HepG2 (cell line): ENCODE results near the gene CADPS2. TPM values are rescaled to one million over a fixed set of nuclear protein-coding genes. Genes with fewer than 3 reads are reported as not detected.

Source experiments
- SMAD3 ChIP-seq: sonication (generic); formaldehyde crosslinking; IDR thresholded peaks from 2 replicates; pipeline ENCODE4 v1.4.0; 2020; ENCODE audit warnings: missing genetic modification reagents
- polyA plus RNA-seq, 8 experiments: library from polyadenylated mRNA; depleted of rRNA in 3 of 8; stranded (reverse) in 7 of 8; unstranded in 1 of 8; fragments of >200 nt; fragmentation: Illumina TruSeq in 4 of 8; extraction: Trizol in 4 of 8; gene quantifications; 2 replicates each; pipeline versions ENCODE4 v1.2.1 to v1.2.3, GENCODE V29; 2011 to 2016; ENCODE audit warnings: low read depth in 4 of 8, missing spikeins in 1 of 8, mixed read lengths in 1 of 8; ENCODE audit not compliant: insufficient read depth in 1 of 8
- total RNA-seq, 5 experiments: library from RNA; depleted of rRNA; stranded (reverse); fragments of >200 nt; fragmentation: Illumina TruSeq; extraction: Trizol; gene quantifications; 2 replicates each; pipeline ENCODE4 v1.2.3, GENCODE V29; 2016; ENCODE audit warnings: low read depth in 1 of 5
- TF ChIP-seq, protein P1 (sequence below): sonication (generic); formaldehyde crosslinking; IDR thresholded peaks from 2 replicates; pipeline ENCODE4 v1.4.0; 2020; ENCODE audit warnings: missing genetic modification reagents
- TF ChIP-seq, protein P2 (sequence below): sonication (generic); formaldehyde crosslinking; IDR thresholded peaks from one replicate; pipeline ENCODE4 v1.5.1; 2020; ENCODE audit warnings: mild to moderate bottlenecking, missing genetic modification reagents; ENCODE audit errors: not compliant biosample characterization

CADPS2 gene
- total and polyA plus RNA-seq, 2 of the 13 experiments (the other 11 are each of a cell fraction or from before 2014, with no cell fraction given) = 17.6 to 43.8 TPM

DNA sequence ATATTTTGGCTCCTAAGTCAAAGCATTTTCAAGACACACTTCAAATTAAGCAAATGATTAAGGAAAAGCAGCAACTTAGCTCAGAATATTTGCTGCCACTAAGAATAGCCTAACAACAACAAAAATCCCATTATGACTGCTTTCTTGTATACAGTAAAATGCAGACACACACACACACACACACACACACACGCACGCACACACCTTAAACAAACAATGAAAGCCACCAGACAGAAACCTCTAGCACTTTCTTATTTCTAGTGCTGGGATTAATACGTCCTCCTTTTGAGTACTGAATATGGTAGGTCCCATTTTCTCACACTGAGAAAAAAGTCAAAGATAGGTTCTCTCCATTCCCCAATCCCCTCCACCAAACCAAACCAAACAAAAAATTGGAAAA lies 558.3 kb downstream of the CADPS2 start (continued):
- TF ChIP-seq, protein P1, sequence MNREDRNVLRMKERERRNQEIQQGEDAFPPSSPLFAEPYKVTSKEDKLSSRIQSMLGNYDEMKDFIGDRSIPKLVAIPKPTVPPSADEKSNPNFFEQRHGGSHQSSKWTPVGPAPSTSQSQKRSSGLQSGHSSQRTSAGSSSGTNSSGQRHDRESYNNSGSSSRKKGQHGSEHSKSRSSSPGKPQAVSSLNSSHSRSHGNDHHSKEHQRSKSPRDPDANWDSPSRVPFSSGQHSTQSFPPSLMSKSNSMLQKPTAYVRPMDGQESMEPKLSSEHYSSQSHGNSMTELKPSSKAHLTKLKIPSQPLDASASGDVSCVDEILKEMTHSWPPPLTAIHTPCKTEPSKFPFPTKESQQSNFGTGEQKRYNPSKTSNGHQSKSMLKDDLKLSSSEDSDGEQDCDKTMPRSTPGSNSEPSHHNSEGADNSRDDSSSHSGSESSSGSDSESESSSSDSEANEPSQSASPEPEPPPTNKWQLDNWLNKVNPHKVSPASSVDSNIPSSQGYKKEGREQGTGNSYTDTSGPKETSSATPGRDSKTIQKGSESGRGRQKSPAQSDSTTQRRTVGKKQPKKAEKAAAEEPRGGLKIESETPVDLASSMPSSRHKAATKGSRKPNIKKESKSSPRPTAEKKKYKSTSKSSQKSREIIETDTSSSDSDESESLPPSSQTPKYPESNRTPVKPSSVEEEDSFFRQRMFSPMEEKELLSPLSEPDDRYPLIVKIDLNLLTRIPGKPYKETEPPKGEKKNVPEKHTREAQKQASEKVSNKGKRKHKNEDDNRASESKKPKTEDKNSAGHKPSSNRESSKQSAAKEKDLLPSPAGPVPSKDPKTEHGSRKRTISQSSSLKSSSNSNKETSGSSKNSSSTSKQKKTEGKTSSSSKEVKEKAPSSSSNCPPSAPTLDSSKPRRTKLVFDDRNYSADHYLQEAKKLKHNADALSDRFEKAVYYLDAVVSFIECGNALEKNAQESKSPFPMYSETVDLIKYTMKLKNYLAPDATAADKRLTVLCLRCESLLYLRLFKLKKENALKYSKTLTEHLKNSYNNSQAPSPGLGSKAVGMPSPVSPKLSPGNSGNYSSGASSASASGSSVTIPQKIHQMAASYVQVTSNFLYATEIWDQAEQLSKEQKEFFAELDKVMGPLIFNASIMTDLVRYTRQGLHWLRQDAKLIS (CRISPR knock-in tag) = no peak
- no peak for TF ChIP-seq SMAD3 (CRISPR knock-in tag)
- TF ChIP-seq, protein P2, sequence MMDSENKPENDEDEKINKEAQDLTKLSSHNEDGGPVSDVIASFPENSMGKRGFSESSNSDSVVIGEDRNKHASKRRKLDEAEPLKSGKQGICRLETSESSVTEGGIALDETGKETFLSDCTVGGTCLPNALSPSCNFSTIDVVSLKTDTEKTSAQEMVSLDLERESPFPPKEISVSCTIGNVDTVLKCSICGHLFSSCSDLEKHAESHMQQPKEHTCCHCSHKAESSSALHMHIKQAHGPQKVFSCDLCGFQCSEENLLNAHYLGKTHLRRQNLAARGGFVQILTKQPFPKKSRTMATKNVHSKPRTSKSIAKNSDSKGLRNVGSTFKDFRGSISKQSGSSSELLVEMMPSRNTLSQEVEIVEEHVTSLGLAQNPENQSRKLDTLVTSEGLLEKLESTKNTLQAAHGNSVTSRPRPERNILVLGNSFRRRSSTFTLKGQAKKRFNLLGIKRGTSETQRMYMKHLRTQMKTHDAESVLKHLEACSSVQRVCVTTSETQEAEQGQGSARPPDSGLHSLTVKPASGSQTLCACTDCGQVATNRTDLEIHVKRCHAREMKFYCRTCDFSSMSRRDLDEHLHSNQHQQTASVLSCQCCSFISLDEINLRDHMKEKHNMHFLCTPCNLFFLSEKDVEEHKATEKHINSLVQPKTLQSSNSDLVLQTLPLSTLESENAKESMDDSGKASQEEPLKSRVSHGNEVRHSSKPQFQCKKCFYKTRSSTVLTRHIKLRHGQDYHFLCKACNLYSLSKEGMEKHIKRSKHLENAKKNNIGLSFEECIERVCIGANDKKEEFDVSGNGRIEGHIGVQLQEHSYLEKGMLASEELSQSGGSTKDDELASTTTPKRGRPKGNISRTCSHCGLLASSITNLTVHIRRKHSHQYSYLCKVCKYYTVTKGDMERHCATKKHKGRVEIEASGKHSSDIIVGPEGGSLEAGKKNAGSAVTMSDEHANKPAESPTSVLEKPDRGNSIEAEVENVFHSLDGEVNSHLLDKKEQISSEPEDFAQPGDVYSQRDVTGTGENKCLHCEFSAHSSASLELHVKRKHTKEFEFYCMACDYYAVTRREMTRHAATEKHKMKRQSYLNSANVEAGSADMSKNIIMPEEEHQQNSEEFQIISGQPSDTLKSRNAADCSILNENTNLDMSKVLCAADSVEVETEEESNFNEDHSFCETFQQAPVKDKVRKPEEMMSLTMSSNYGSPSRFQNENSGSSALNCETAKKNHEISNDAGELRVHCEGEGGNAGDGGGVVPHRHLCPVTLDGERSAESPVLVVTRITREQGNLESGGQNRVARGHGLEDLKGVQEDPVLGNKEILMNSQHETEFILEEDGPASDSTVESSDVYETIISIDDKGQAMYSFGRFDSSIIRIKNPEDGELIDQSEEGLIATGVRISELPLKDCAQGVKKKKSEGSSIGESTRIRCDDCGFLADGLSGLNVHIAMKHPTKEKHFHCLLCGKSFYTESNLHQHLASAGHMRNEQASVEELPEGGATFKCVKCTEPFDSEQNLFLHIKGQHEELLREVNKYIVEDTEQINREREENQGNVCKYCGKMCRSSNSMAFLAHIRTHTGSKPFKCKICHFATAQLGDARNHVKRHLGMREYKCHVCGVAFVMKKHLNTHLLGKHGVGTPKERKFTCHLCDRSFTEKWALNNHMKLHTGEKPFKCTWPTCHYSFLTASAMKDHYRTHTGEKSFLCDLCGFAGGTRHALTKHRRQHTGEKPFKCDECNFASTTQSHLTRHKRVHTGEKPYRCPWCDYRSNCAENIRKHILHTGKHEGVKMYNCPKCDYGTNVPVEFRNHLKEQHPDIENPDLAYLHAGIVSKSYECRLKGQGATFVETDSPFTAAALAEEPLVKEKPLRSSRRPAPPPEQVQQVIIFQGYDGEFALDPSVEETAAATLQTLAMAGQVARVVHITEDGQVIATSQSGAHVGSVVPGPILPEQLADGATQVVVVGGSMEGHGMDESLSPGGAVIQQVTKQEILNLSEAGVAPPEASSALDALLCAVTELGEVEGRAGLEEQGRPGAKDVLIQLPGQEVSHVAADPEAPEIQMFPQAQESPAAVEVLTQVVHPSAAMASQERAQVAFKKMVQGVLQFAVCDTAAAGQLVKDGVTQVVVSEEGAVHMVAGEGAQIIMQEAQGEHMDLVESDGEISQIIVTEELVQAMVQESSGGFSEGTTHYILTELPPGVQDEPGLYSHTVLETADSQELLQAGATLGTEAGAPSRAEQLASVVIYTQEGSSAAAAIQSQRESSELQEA (CRISPR knock-in tag) = no peak
